NOMO-1 (cell line): ENCODE results near the gene AP2S1.
"Not testable (repeated sequence)": the region's sequence is repeated elsewhere in the genome, so short reads cannot be mapped to it uniquely, and the experiment has no call there.

Source experiments
- DNase-seq, 2 experiments: peaks; one replicate each; lab custom pipeline; 2025; ENCODE audit not compliant: unreplicated experiment in 2 of 2; lab: John Stamatoyannopoulos, UW

The AP2S1 gene

DNA sequence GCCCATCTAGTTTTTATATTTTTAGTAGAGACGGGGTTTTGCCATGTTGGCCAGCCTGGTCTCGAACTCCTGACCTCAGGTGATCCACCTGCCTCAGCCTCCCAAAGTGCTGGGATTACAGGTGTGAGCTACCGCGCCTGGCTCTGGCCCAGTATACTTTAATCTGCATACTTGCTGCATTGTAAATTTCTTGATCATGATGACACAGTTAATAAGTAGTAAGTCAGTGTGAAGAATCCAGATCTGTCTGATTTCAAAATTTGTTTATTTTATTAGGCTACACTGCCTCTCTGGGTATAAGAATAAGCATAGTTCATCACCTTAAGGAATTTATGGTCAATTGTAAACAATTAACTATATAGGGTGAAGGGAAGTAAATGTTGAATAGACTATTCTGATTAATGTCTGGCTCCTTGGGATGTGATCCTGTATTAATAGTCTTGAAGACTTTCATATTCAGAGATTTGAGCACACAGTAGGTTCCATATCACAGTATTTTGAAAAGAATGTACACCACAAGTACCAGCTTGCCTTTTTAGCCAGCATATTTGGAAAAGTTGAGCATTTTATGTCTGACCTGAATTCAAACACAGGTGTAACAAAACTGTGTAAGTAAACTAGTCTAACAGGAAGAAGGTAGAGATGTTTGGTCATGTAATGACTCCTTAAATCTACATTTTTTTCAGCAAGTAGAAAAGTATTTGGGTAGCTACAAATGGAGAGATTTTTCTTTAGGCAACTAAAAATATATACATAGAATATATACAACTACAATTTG is 17.6 kb upstream of the AP2S1 start:
- no peak for DNase-seq

GRCh38 chr19:46867170-46867569 is 16.5 kb upstream of the AP2S1 start:
- no peak for DNase-seq

GRCh38 chr19:46866407-46867136 is 15.9 kb upstream of the AP2S1 start:
- DNase-seq: no peak

DNA sequence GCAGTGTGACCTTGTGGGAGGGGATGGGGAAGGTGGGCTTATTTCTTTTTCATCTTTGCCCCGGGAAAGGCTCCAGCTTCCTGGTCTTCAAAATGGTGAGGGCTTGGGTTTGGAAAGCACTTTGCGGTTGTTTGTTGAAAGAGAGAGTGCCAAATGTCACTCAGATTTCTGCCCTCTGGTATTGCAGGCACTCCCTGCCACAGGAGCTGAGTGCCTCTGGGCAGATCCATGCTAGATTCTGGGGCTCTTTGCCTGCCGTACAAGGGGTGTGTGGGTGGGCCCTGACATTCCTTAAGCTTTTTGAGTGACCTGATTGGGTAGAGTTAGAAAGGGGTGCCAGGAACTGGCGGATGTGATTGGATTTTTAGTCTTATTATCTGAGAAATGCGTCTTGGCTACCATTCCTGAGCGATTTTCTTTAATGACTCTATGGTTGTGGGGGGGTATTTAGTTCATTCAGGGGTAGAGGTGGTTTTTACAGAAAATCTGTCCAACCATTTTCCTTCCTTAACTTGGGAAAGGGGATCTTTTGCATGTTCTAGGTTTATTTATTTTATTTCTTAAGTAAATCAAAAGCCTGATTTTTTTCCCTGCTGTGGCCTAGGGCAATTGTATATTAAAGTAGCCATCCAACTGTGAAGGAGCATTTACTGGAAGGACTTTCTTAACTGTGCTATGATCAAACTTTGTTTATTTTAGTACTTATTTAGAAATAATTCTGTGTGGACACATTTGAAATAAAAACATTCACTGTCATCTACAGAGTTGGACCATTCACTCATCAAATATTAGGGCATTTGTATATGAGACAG is 13.4 kb upstream of the AP2S1 start:
- DNase-seq: no peak

DNA sequence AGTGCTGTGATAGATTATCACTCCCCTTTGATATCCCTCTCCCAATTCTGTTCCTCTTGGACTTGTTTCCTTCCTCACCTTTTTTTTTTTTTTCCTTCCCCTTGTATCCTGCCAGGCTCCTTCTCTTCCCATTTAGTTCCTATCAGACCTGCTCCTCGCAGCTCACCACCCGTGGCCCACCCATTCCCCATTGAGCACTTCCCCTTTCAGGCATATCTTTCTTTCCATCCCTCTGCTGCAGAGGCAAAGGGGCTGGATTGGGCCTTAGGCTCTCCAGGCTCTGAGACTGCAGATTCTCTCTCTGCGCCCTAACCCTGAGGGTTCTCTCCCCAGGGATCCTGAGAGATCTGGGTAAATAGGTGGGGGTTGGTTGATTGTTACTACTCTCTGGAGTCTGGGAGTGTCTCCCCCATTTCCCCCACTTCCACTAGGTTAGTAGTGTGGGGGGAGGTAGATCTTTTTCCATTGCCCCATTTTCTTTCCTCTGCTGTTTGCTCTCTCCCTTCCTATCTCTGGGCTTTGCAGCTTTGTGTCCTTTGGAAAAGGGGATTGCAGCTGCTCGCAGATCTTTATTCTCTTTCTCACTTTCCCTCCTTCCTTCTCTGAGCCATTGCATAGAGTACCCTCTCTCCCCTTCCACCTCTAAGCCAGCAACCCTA is 12.5 kb upstream of the AP2S1 start:
- DNase-seq: no peak

- DNase-seq: no peak
Measured at GRCh38 chr19:46862503-46862834, 11.8 kb upstream of the AP2S1 start.

DNA sequence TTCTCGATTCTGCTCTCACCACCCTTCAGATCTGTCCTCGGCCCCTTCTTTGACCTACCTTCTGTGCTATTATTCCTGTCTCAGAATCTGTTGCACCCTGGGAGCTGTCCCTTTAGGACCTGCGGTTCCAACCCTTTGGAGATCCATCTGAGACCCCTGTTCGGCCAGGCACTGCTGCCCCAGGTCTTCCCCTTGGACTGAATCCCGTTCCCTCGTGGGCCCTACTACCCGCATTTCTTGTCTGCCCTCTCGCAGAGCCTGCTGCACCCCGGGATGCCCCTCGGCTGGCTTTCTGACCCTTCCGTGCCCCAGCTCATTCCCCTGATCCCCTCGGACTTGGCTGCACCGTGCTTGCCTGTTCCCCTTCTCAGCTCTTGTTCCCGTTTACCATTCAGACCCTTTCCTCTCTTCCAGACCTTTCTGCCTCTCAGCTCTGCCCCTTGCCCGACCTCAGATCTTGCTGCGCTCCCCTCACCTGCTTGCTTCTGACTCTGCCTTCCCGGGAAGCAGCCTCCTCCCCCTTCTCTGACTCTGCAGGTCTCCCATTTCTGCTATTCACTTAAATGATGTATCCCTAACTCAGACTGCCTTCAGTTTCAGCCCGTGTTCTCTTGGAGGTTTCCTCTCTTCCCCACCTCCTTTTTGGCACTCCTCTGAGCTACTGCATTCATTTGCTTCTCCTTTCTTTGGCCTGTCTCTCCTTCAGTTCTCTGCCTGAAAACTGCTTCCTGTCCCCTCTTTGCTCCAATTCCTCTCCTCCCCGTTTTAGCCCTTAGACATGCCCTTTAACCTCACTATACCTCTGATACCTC is 11.3 kb upstream of the AP2S1 start:
- DNase-seq: peak in 1 of 2 experiments; percentile 39

DNA sequence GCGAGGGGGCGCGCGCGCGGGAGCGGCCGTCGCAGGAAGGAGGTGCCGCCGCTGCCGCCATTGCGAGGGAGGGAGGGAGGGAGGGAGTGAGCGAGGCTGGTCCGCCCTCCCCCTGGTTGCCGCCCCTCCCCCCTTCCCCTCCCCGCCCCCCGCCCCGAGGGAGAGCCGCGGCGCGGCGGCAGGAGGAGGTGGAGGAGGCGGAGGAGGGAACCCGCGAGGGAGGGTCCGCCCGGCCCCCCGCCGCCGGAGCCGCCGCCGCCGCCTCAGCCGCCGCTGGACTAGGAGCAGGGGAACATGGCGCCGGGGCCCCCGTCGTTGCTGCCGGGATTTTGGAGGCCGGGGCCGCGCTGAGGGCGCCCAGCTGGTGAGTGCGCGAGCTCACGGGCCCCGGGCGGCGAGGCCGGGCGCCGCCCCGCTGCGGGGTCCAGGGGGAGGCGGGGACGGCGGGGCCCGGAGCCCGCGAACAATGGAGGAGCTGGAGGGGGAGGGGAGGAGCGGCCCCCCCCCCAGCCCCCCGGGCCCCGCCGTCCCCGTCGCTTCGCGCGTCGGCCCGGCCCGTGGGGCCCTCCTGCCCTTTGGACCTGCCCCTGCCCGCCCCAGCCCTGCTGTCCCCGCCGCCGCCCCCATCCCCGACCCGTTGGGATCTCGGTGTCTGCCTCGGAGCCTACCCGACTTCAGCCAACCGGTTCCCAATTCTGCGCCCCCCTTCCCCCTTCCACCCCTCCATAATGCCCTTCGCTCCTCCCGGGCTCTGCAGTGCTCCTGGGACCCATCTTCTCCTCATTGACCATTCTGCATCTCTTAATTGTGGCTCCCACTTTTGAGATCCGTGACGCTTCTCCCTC is 10.4 kb upstream of the AP2S1 start, which contains the start of gene ARHGAP35:
TSS of gene ARHGAP35 (plus strand) at position 152 of the 845 bp plus-strand sequence. CDS start 57,679 bp downstream, outside the sequence.
- DNase-seq: peak; percentile 64 to 77

DNA sequence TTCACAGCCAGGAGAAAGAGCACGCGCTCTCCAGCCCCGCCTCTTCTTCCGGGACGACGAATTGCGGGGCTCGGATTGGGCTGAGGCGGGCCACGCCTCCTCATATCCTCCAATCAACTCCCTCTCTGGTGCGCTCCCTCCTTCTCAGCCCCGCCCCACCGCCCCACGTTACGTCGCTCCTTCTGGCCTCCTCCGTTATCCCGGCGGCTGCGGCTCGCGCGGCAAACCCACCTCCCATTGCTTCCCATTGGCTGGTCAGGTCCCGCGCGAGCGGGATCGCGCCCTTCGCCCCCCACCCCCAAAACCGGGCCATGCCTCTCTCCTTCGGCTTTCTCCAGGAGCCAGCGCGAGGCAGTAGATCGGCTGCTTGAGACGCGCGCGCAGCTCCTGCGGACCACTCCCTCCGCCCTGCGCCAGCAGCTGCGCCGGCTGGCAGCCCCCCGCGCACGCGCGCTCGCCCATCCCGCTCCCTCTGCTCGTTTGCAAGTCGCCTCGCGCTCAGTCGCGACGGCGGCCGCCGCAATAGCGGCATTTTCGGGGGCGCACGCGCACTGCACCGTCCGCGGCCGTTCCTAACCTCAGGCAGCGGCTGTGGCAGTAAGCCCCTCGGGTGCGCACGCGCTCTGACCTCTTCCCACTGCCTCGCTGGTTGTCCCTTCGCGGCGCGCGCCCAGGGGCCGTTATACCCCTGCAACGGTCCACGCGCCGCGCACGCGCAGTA is 9.6 kb upstream of the AP2S1 start:
- peak; percentile 93 to 99 for DNase-seq

GRCh38 chr19:46859637-46860124 is 9.0 kb upstream of the AP2S1 start:
- no peak for DNase-seq

DNA sequence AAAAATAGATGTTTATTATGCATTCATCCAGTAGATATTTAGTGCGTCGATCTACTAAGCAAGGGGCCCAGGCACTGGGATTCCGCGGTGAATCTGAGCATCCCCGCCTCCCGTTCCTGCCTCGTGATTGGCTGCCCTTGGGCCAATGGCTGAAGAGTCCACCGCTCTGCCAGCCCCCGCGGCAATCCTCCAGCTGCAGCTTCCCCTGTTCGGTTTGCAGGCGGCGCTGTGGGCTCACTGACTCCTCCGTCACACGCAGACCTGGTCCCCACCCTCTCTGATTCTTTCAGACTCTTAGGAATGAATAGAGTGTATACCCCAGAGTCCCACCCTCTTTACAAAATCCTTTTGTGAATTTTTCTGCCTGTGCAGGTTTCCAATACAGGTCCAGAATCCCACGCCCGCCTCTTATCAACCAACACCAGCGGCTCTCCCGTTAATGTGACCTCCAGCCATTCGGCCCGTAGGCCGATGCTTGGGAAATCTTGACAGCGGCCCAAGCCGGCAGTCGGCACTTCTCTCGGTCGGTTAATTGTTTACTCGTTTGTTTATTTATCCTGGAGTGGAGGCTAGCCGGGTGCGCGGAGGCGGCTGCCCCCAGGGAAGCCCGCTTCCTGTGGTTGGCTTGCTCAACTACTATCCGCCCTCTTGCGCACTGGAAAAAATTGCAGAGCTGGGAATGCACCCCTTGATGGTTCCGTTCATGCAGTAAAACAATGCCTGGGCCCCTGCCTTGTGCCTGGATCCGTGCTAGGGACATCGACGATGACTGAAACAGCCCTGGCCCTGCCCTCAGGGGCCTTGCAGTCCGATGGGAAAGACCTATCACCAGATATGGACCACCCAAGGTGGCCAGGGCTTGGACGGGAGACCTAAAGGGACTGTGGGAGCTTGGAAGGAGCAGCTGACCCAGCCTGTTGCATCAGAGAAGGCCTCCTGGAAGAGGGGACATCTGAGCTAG is 5.7 kb upstream of the AP2S1 start:
- DNase-seq: peak; percentile 95 to 97

- not testable (repeated sequence) for DNase-seq
Measured at GRCh38 chr19:46854698-46855097, 4.1 kb upstream of the AP2S1 start.

DNA sequence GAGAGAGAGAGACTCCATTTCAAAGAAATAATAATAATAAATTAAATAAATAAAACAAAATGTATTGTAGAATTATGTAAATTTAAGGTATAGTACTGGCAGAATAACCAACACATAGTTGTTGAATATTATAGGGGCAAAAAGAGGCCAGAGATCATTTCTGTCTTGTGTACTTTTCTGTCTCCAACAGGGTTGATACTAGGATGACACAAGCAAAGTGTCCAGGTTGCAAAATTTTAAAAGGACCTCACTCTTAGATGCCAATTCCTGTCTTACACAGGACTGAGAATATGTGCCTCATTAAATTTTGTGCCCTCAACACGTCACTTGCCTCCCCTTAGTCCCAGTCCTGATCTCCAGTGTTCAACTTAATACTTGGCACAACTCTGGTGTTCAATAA is 2.2 kb upstream of the AP2S1 start:
- no peak for DNase-seq

DNA sequence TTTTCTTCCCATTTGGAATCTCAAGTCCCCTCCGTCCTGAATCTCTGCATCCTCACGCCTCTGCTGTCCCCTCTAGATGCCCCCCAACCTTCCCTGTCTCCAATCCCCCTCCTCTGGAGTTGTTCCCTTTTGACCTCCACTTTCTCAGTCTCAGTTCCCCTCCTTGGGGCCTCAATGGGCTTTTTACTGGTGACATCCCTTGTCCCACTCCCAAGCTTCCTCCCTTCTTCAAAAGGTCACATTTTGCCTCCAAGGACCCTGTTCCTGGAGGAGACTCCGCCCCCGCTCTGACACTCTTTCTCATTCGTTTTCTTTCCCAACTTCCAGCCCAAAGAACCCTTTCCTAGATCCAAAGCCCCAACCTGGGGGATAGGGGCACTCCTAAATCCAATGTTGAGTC is 1.0 kb downstream of the AP2S1 start:
- DNase-seq: no peak

DNA sequence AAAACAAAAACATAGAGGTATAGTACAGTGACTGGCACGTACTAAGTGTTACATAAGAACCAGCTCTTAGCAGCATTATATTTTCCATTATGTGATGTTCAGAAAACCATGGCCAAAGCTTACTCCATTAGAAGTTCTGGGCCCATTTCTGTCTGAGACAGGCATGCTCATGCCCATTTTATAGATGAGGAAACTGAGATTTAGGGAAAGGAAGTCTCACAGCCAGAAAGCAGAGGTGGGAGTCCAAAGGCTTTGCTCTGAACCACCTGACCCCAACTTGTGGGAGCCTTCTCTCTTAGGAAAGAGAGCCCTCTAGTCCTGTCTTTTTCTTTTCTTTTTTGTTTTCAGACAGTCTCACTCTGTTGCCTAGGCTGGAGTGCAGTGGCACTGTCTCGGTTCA is 2.3 kb downstream of the AP2S1 start:
- DNase-seq: no peak

- DNase-seq: no peak
Measured at GRCh38 chr19:46847528-46847927, 3.1 kb downstream of the AP2S1 start.

DNA sequence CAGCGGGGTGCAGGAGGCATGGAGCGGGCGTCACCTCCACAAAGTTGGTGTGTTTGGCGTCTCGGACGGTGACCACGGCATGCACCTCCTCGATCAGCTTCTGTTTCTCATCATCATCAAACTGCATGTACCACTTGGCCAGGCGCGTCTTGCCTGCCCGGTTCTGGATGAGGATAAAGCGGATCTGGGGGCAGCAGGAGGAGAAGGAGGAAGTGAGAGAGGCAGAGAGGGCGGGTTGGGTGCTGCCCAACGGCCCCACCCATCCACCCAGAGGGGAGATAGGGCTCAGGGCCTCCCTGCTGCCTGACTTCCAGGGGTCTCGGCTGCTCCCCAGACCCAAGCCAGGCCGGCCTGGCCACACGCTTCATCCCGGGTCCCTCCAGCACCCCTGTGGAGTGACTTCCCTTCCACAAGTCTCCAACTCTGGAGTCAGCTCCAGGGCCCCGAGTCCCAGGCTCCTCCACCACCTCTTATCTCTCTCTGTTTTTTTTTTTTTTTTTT is 4.6 kb downstream of the AP2S1 start:
- DNase-seq: no peak
